ENCODE data around the gene PLAC8L1.

The PLAC8L1 gene

GRCh38 chr5:146069780-146070099 is 35.6 kb downstream of the PLAC8L1 start:
- H3K4me1 Mint-ChIP-seq = no peaks in the 10 kb centered on the region
- no peak overlapping the region for H3K4me3 Mint-ChIP-seq
- no peaks in the 10 kb centered on the region for H3K9me3 Mint-ChIP-seq
- H3K27me3 Mint-ChIP-seq = peaks cover 9% of the 10 kb centered on the region
- no peak for ATAC-seq
- H3K36me3 Mint-ChIP-seq = no peaks in the 10 kb centered on the region
- no peak overlapping the region for H3K27ac Mint-ChIP-seq

- Mint-ChIP-seq H3K27me3 (peaks cover 9% of the 10 kb centered on the region), H3K36me3 (no peaks in the 10 kb centered on the region), H3K27ac (no peak overlapping the region), H3K9me3 (no peaks in the 10 kb centered on the region), H3K4me3 (no peak overlapping the region), H3K4me1 (no peaks in the 10 kb centered on the region)
- ATAC-seq = no peak
Measured at GRCh38 chr5:146068977-146069779, 36.2 kb downstream of the PLAC8L1 start.

- Mint-ChIP-seq H3K27me3 (peaks cover 7% of the 10 kb centered on the region), H3K9me3 (no peaks in the 10 kb centered on the region), H3K4me1 (no peaks in the 10 kb centered on the region), H3K36me3 (no peaks in the 10 kb centered on the region), H3K4me3 (no peak overlapping the region), H3K27ac (no peak overlapping the region)
- ATAC-seq = no peak
Measured at GRCh38 chr5:146068206-146068605, 37.2 kb downstream of the PLAC8L1 start.

GRCh38 chr5:146066968-146067367 is 38.4 kb downstream of the PLAC8L1 start:
- no peaks in the 10 kb centered on the region for H3K4me1 Mint-ChIP-seq
- H3K27me3 Mint-ChIP-seq = peaks cover 6% of the 10 kb centered on the region
- no peaks in the 10 kb centered on the region for H3K36me3 Mint-ChIP-seq
- no peak for ATAC-seq
- no peak overlapping the region for H3K27ac Mint-ChIP-seq
- H3K9me3 Mint-ChIP-seq = no peaks in the 10 kb centered on the region
- no peak overlapping the region for H3K4me3 Mint-ChIP-seq

- Mint-ChIP-seq H3K4me1 (no peaks in the 10 kb centered on the region), H3K36me3 (no peaks in the 10 kb centered on the region), H3K27me3 (peaks cover 17% of the 10 kb centered on the region), H3K27ac (no peak overlapping the region), H3K9me3 (no peaks in the 10 kb centered on the region), H3K4me3 (no peak overlapping the region)
- no peak for ATAC-seq
Measured at GRCh38 chr5:146060221-146060585, 45.2 kb downstream of the PLAC8L1 start.

GRCh38 chr5:146059460-146060220 is 45.7 kb downstream of the PLAC8L1 start:
- no peaks in the 10 kb centered on the region for H3K36me3 Mint-ChIP-seq
- H3K27me3 Mint-ChIP-seq = peaks cover 17% of the 10 kb centered on the region
- no peaks in the 10 kb centered on the region for H3K4me1 Mint-ChIP-seq
- ATAC-seq = no peak
- H3K4me3 Mint-ChIP-seq = no peak overlapping the region
- no peaks in the 10 kb centered on the region for H3K9me3 Mint-ChIP-seq
- no peak overlapping the region for H3K27ac Mint-ChIP-seq

GRCh38 chr5:146055432-146055831 is 49.9 kb downstream of the PLAC8L1 start:
- no peaks in the 10 kb centered on the region for H3K36me3 Mint-ChIP-seq
- H3K27ac Mint-ChIP-seq = no peak overlapping the region
- ATAC-seq = no peak
- no peaks in the 10 kb centered on the region for H3K4me1 Mint-ChIP-seq
- H3K4me3 Mint-ChIP-seq = no peak overlapping the region
- H3K9me3 Mint-ChIP-seq = no peaks in the 10 kb centered on the region
- peaks cover 24% of the 10 kb centered on the region for H3K27me3 Mint-ChIP-seq

GRCh38 chr5:146052780-146053179 is 52.6 kb downstream of the PLAC8L1 start:
- H3K4me1 Mint-ChIP-seq = no peaks in the 10 kb centered on the region
- H3K27me3 Mint-ChIP-seq = peaks cover 34% of the 10 kb centered on the region
- H3K27ac Mint-ChIP-seq = no peak overlapping the region
- no peaks in the 10 kb centered on the region for H3K36me3 Mint-ChIP-seq
- H3K4me3 Mint-ChIP-seq = no peak overlapping the region
- H3K9me3 Mint-ChIP-seq = no peaks in the 10 kb centered on the region
- no peak for ATAC-seq

- Mint-ChIP-seq H3K4me1 (no peaks in the 10 kb centered on the region), H3K27ac (no peak overlapping the region), H3K36me3 (no peaks in the 10 kb centered on the region), H3K4me3 (no peak overlapping the region), H3K27me3 (peaks cover 34% of the 10 kb centered on the region), H3K9me3 (no peaks in the 10 kb centered on the region)
- no peak for ATAC-seq
Measured at GRCh38 chr5:146051678-146052077, 53.7 kb downstream of the PLAC8L1 start.

GRCh38 chr5:146050086-146050485 is 55.3 kb downstream of the PLAC8L1 start:
- Mint-ChIP-seq H3K27ac (no peak overlapping the region), H3K4me1 (no peaks in the 10 kb centered on the region), H3K27me3 (peaks cover 34% of the 10 kb centered on the region), H3K4me3 (no peak overlapping the region), H3K36me3 (no peaks in the 10 kb centered on the region), H3K9me3 (peaks cover 3% of the 10 kb centered on the region)
- no peak for ATAC-seq

GRCh38 chr5:146049704-146050026 is 55.7 kb downstream of the PLAC8L1 start:
- Mint-ChIP-seq H3K9me3 (peaks cover 3% of the 10 kb centered on the region), H3K4me3 (no peak overlapping the region), H3K4me1 (no peaks in the 10 kb centered on the region), H3K27ac (no peak overlapping the region), H3K27me3 (peaks cover 34% of the 10 kb centered on the region), H3K36me3 (no peaks in the 10 kb centered on the region)
- ATAC-seq = no peak

GRCh38 chr5:146048994-146049703 is 56.2 kb downstream of the PLAC8L1 start:
- no peaks in the 10 kb centered on the region for H3K4me1 Mint-ChIP-seq
- no peak for ATAC-seq
- H3K27ac Mint-ChIP-seq = no peak overlapping the region
- H3K4me3 Mint-ChIP-seq = no peak overlapping the region
- H3K36me3 Mint-ChIP-seq = no peaks in the 10 kb centered on the region
- H3K27me3 Mint-ChIP-seq = peaks cover 34% of the 10 kb centered on the region
- peaks cover 5% of the 10 kb centered on the region for H3K9me3 Mint-ChIP-seq

GRCh38 chr5:146047396-146047795 is 58.0 kb downstream of the PLAC8L1 start:
- H3K9me3 Mint-ChIP-seq = peaks cover 5% of the 10 kb centered on the region
- peaks cover 34% of the 10 kb centered on the region for H3K27me3 Mint-ChIP-seq
- ATAC-seq = no peak
- no peaks in the 10 kb centered on the region for H3K36me3 Mint-ChIP-seq
- H3K27ac Mint-ChIP-seq = no peak overlapping the region
- no peak overlapping the region for H3K4me3 Mint-ChIP-seq
- no peaks in the 10 kb centered on the region for H3K4me1 Mint-ChIP-seq

GRCh38 chr5:146043722-146044121 is 61.7 kb downstream of the PLAC8L1 start:
- Mint-ChIP-seq H3K36me3 (no peaks in the 10 kb centered on the region), H3K27me3 (peaks cover 4% of the 10 kb centered on the region), H3K4me1 (no peaks in the 10 kb centered on the region), H3K27ac (no peak overlapping the region), H3K9me3 (peaks cover 5% of the 10 kb centered on the region), H3K4me3 (no peak overlapping the region)
- ATAC-seq = no peak

- H3K9me3 Mint-ChIP-seq = peaks cover 5% of the 10 kb centered on the region
- H3K4me3 Mint-ChIP-seq = no peak overlapping the region
- H3K4me1 Mint-ChIP-seq = no peaks in the 10 kb centered on the region
- no peak for ATAC-seq
- H3K36me3 Mint-ChIP-seq = no peaks in the 10 kb centered on the region
- H3K27me3 Mint-ChIP-seq = no peaks in the 10 kb centered on the region
- no peak overlapping the region for H3K27ac Mint-ChIP-seq
Measured at GRCh38 chr5:146042628-146043279, 62.6 kb downstream of the PLAC8L1 start.
